ENCODE results near the gene HEATR9. TPM values are rescaled to one million over a fixed set of nuclear protein-coding genes. Genes with fewer than 3 reads are reported as not detected.

HEATR9 gene
- total and polyA plus RNA-seq, 2 of the 13 experiments (the other 11 are each of a cell fraction or from before 2014, with no cell fraction given), result not detected

GRCh38 chr17:35849469-35850348 is 19.0 kb downstream of the HEATR9 start:
- intact Hi-C loops (cut with micrococcal nuclease; ENCODE audit: unreplicated experiment), result no loop called here
- peak; percentile 89 for ATAC-seq

More at GRCh38 chr17:35849469-35850348, 19.0 kb downstream of the HEATR9 start:
- CTCF ChIA-PET (ENCODE audit: low intra/inter-chr PET ratio, low total read pairs), result interaction anchor here (1.3 kb wide), 1 partner anchor 299 kb away, joined by 4 read pairs; no protein-coding TSS in a partner anchor
- peak; percentile 56 for TF ChIP-seq STAG1 (CRISPR knock-in tag; IDR thresholded peaks at IDR 0.05)
- TF ChIP-seq KDM2A (CRISPR knock-in tag; IDR thresholded peaks at IDR 0.05; ENCODE audit: borderline replicate concordance, low read depth), result no peak
- TF ChIP-seq ZNF350 (CRISPR knock-in tag; IDR thresholded peaks at IDR 0.05; ENCODE audit: borderline replicate concordance, low read depth), result no peak
- TF ChIP-seq PRPF4 (IDR thresholded peaks at IDR 0.05; ENCODE audit: low read depth, low read length, poor library complexity, severe bottlenecking), result no peak
- no peak for TF ChIP-seq ARID5B (CRISPR knock-in tag; IDR thresholded peaks at IDR 0.05)
- peak; percentile 41 for TF ChIP-seq XRCC5 (optimal IDR thresholded peaks at IDR 0.05; ENCODE audit: low read length)
- peak; percentile 79 for TF ChIP-seq CTCF (CRISPR knock-in tag; IDR thresholded peaks at IDR 0.05)
- TF ChIP-seq KLF9 (CRISPR knock-in tag; IDR thresholded peaks at IDR 0.05; ENCODE audit: low read depth), result no peak
- TF ChIP-seq RAD21 (CRISPR knock-in tag; IDR thresholded peaks at IDR 0.05), result peak; percentile 31; the same call in 1 of the 2 replicates
- TF ChIP-seq SMC3 (IDR thresholded peaks at IDR 0.05; ENCODE audit: low read length), result peak; percentile 55; the same call in 1 of the 2 replicates
- no peak for TF ChIP-seq RFX5 (IDR thresholded peaks at IDR 0.05; ENCODE audit: low read depth, low read length)
- no peaks in the 10 kb centered on the region for H3K27me3 ChIP-seq (ENCODE audit: control insufficient read depth in 1 of 2, insufficient read depth in 2 of 2, low read length in 2 of 2)
- H3K4me2 ChIP-seq (ENCODE audit: low read depth, low read length), result no peak overlapping the region
- no peaks in the 10 kb centered on the region for H4K20me1 ChIP-seq (ENCODE audit: insufficient read depth, low read length)
- H3K36me3 ChIP-seq (replicated peaks in 1 of 2; ENCODE audit: control insufficient read depth in 1 of 2, insufficient read depth in 2 of 2, low read length in 2 of 2), result peaks cover 3 to 19% of the 10 kb centered on the region in 2 experiments; a peak in 4 of 5 replicates
- no peak for FAIRE-seq
- BruUV-seq (replicated peaks), result TSS peak; percentile 39
- DNase-seq (ENCODE audit: low spot score), result peak; percentile 64
- H3K9ac ChIP-seq (ENCODE audit: insufficient read depth, low read depth, low read length), result no peak overlapping the region
- peaks cover 14% of the 10 kb centered on the region; the same call in 1 of the 2 replicates for H3K4me1 ChIP-seq (ENCODE audit: insufficient read depth, low read length)
- no peak overlapping the region for H2AFZ ChIP-seq (ENCODE audit: low read length)
- H3K79me2 ChIP-seq (ENCODE audit: insufficient read depth, low read length), result no peaks in the 10 kb centered on the region
- in situ Hi-C loops (cut with HindIII; ENCODE audit: extremely low pct_ligation_motif_present, low pct_unique_long_range_greater_than_20kb), result no loop called here
- POLR2A ChIA-PET, result no interaction called here
- H3K27ac ChIP-seq (ENCODE audit: extremely low read length, insufficient read depth, low read length), result no peak overlapping the region
- no peak overlapping the region for H3K4me3 ChIP-seq (replicated peaks in 1 of 3; ENCODE audit: insufficient read depth in 1 of 3, low read depth in 2 of 3, low read length in 3 of 3)
- no peaks in the 10 kb centered on the region for H3K9me3 ChIP-seq (ENCODE audit: low read length)
- 67% methylated on average over 7 of the region's 7 CpGs for WGBS (ENCODE audit: low lambda C conversion rate)

All from HepG2 (cell line).